ENCODE data around the gene HCRT. TPM values are rescaled to one million over a fixed set of nuclear protein-coding genes. Genes with fewer than 3 reads are reported as not detected.
"Not testable (repeated sequence)": the region's sequence is repeated elsewhere in the genome, so short reads cannot be mapped to it uniquely, and the experiment has no call there.

The HCRT gene
- total RNA-seq, 3 donors from 2014 or later (not counting 1 experiment from before 2014, with no cell fraction given) = not detected

- no peak overlapping the region for H3K27ac ChIP-seq (ENCODE audit: low read length)
- no peak overlapping the region for H3K4me3 Mint-ChIP-seq
- no peak for ATAC-seq
- H3K27ac Mint-ChIP-seq = no peak overlapping the region
- intact Hi-C loops (cut with micrococcal nuclease) = no loop called here
- no peaks in the 10 kb centered on the region for H3K9me3 ChIP-seq (ENCODE audit: control insufficient read depth, insufficient read depth, low read length)
- WGBS (ENCODE audit: insufficient coverage) = 97% methylated on average over 7 of the region's 7 CpGs
- DNase-seq = no peak
- no peaks in the 10 kb centered on the region for H3K27me3 Mint-ChIP-seq (ENCODE audit: low read depth in 2 of 2)
- no peak for TF ChIP-seq CTCF (IDR thresholded peaks at IDR 0.05)
- no peaks in the 10 kb centered on the region for H3K9me3 Mint-ChIP-seq
- H3K36me3 ChIP-seq (ENCODE audit: control insufficient read depth, insufficient read depth, low read length) = peaks cover 69% of the 10 kb centered on the region
- no peaks in the 10 kb centered on the region for H3K4me1 ChIP-seq (ENCODE audit: control insufficient read depth, insufficient read depth, low read length)
- no peaks in the 10 kb centered on the region for H3K4me1 Mint-ChIP-seq
- H3K4me3 ChIP-seq (ENCODE audit: low read length) = no peak overlapping the region
- no peaks in the 10 kb centered on the region for H3K27me3 ChIP-seq (ENCODE audit: control insufficient read depth, insufficient read depth, low read length)
- H3K36me3 Mint-ChIP-seq = peaks cover 14% of the 10 kb centered on the region
Observed at GRCh38 chr17:42212382-42212781, 27.1 kb upstream of the HCRT start.

GRCh38 chr17:42211921-42212341 lies 26.7 kb upstream of the HCRT start:
- H3K36me3 Mint-ChIP-seq; intact Hi-C loops (cut with micrococcal nuclease); H3K4me3 ChIP-seq (ENCODE audit: low read length); ATAC-seq; H3K4me1 ChIP-seq (ENCODE audit: control insufficient read depth, insufficient read depth, low read length); H3K27me3 ChIP-seq (ENCODE audit: control insufficient read depth, insufficient read depth, low read length); H3K9me3 Mint-ChIP-seq; H3K27ac ChIP-seq (ENCODE audit: low read length); H3K27ac Mint-ChIP-seq; H3K4me1 Mint-ChIP-seq; H3K27me3 Mint-ChIP-seq (ENCODE audit: low read depth in 2 of 2); DNase-seq; H3K4me3 Mint-ChIP-seq; H3K9me3 ChIP-seq (ENCODE audit: control insufficient read depth, insufficient read depth, low read length): not testable (repeated sequence)
- H3K36me3 ChIP-seq (ENCODE audit: control insufficient read depth, insufficient read depth, low read length) = peaks cover 68% of the 10 kb centered on the region
- WGBS (ENCODE audit: insufficient coverage) = 79% methylated on average over 9 of the region's 9 CpGs

- ATAC-seq (no peak), DNase-seq (no peak)
- peaks cover 56% of the 10 kb centered on the region for H3K36me3 ChIP-seq (ENCODE audit: control insufficient read depth, insufficient read depth, low read length)
- H3K4me3 Mint-ChIP-seq = no peak overlapping the region
- peaks cover 10% of the 10 kb centered on the region for H3K36me3 Mint-ChIP-seq
- no peaks in the 10 kb centered on the region for H3K4me1 Mint-ChIP-seq
- intact Hi-C loops (cut with micrococcal nuclease) = no loop called here
- no peaks in the 10 kb centered on the region for H3K4me1 ChIP-seq (ENCODE audit: control insufficient read depth, insufficient read depth, low read length)
- H3K27ac ChIP-seq (ENCODE audit: low read length) = no peak overlapping the region
- H3K9me3 Mint-ChIP-seq = no peaks in the 10 kb centered on the region
- H3K4me3 ChIP-seq (ENCODE audit: low read length) = no peak overlapping the region
- no peaks in the 10 kb centered on the region for H3K27me3 Mint-ChIP-seq (ENCODE audit: low read depth in 2 of 2)
- H3K27me3 ChIP-seq (ENCODE audit: control insufficient read depth, insufficient read depth, low read length) = no peaks in the 10 kb centered on the region
- H3K27ac Mint-ChIP-seq = no peak overlapping the region
- TF ChIP-seq CTCF (IDR thresholded peaks at IDR 0.05) = no peak
- WGBS (ENCODE audit: insufficient coverage) = 100% methylated on average over 6 of the region's 6 CpGs
- no peaks in the 10 kb centered on the region for H3K9me3 ChIP-seq (ENCODE audit: control insufficient read depth, insufficient read depth, low read length)
Observed at GRCh38 chr17:42210046-42210445, 24.8 kb upstream of the HCRT start.

- H3K27ac ChIP-seq (ENCODE audit: low read length); H3K36me3 Mint-ChIP-seq: not testable (repeated sequence)
- 100% methylated on average over 6 of the region's 8 CpGs for WGBS (ENCODE audit: insufficient coverage)
Observed at GRCh38 chr17:42206153-42206612, 20.9 kb upstream of the HCRT start.

More at GRCh38 chr17:42206153-42206612, 20.9 kb upstream of the HCRT start:
- H3K9me3 ChIP-seq (ENCODE audit: control insufficient read depth, insufficient read depth, low read length); H3K4me3 Mint-ChIP-seq; H3K4me1 ChIP-seq (ENCODE audit: control insufficient read depth, insufficient read depth, low read length); ATAC-seq; intact Hi-C loops (cut with micrococcal nuclease); DNase-seq; H3K9me3 Mint-ChIP-seq; H3K27me3 Mint-ChIP-seq (ENCODE audit: low read depth in 2 of 2); H3K4me3 ChIP-seq (ENCODE audit: low read length); H3K27ac Mint-ChIP-seq; H3K27me3 ChIP-seq (ENCODE audit: control insufficient read depth, insufficient read depth, low read length); H3K4me1 Mint-ChIP-seq: not testable (repeated sequence)
- peaks cover 63% of the 10 kb centered on the region for H3K36me3 ChIP-seq (ENCODE audit: control insufficient read depth, insufficient read depth, low read length)
